Breast epithelium (tissue), 4 donors: Measurements from ENCODE around the gene INO80E. TPM values are rescaled to one million over a fixed set of nuclear protein-coding genes. Genes with fewer than 3 reads are reported as not detected.

ENCODE experiments used
- DNase-seq, 2 donors: peaks; one replicate each; pipeline ENCODE4 v3.0.0-alpha.2; 2019; ENCODE audit warnings: low spot score in 2 of 2
- H3K27ac ChIP-seq, 2 donors: fragments of 200-600 bp; sonication (generic) in 1 of 2; one replicate each; pipeline ENCODE4 v1.5.1; 2016 to 2019; ENCODE audit warnings: mild to moderate bottlenecking in 1 of 2
- H3K27me3 ChIP-seq, 2 donors: fragments of 200-600 bp; sonication (generic) in 1 of 2; one replicate each; pipeline versions ENCODE4 v1.5.1 to v1.6.0; 2017 to 2019; ENCODE audit warnings: control low read depth in 1 of 2, mild to moderate bottlenecking in 1 of 2
- H3K36me3 ChIP-seq: fragments of 200-600 bp; one replicate; pipeline ENCODE4 v1.5.1; 2019
- H3K4me1 ChIP-seq, 2 donors: fragments of 200-600 bp; sonication (generic); one replicate each; pipeline ENCODE4 v1.5.1; 2016 to 2019; ENCODE audit warnings: control low read depth in 1 of 2
- H3K4me3 ChIP-seq, 3 donors: fragments of 200-600 bp; sonication (generic); 1 replicate in 2 of 3; 2 replicates in 1 of 3; pipeline ENCODE4 v1.5.1; 2016 to 2019; ENCODE audit warnings: mild to moderate bottlenecking in 3 of 3, moderate library complexity in 2 of 3
- H3K9me3 ChIP-seq, 2 donors: fragments of 200-600 bp; sonication (generic) in 1 of 2; one replicate each; pipeline ENCODE4 v1.5.1; 2016 to 2019; ENCODE audit warnings: control low read depth in 1 of 2
- CTCF ChIP-seq, 3 donors: fragments of 450-650 bp; IDR thresholded peaks; one replicate each; pipeline ENCODE4 v1.5.1; 2016 to 2017; ENCODE audit warnings: antibody characterized with exemption in 3 of 3, mild to moderate bottlenecking in 3 of 3, moderate library complexity in 3 of 3
- POLR2A ChIP-seq: fragments of 450-650 bp; IDR thresholded peaks from one replicate; pipeline ENCODE4 v1.6.1; 2016; ENCODE audit warnings: antibody characterized with exemption, mild to moderate bottlenecking, moderate library complexity
- POLR2AphosphoS5 ChIP-seq, 3 donors: sonication (generic); formaldehyde crosslinking; IDR thresholded peaks; one replicate each; pipeline ENCODE4 v1.6.1; 2017; ENCODE audit warnings: antibody characterized with exemption in 3 of 3
- intact Hi-C: fragments of 100-400 bp; cut with DNase I; formaldehyde crosslinking; loops from one replicate; pipeline ENCODE4 v1.15.1; 2023; ENCODE audit warnings: low total_unique reads
- total RNA-seq, 3 donors: library from RNA; depleted of rRNA; stranded (reverse); fragments of >200 nt; gene quantifications; one replicate each; pipeline ENCODE4 v1.1.0, GENCODE V29; 2016

The INO80E gene
- total RNA-seq, 3 donors from 2014 or later, result 31.8 to 39.7 (median 38.6) TPM

- no peak overlapping the region for H3K27ac ChIP-seq
- intact Hi-C loops, result no loop called here
- H3K4me3 ChIP-seq, result no peak overlapping the region
- H3K36me3 ChIP-seq, result no peaks in the 10 kb centered on the region
- no peaks in the 10 kb centered on the region for H3K9me3 ChIP-seq
- no peak for DNase-seq
- H3K4me1 ChIP-seq, result no peaks in the 10 kb centered on the region
- no peak for TF ChIP-seq POLR2A
- TF ChIP-seq CTCF (IDR thresholded peaks at IDR 0.05), result no peak
- no peak for TF ChIP-seq POLR2AphosphoS5 (IDR thresholded peaks at IDR 0.05)
- peaks cover 0 to 29% of the 10 kb centered on the region in 2 donors for H3K27me3 ChIP-seq
Observed at GRCh38 chr16:30023586-30023985, 27.5 kb downstream of the INO80E start.

GRCh38 chr16:30024451-30024850 is 28.4 kb downstream of the INO80E start:
- H3K4me1 ChIP-seq, result no peaks in the 10 kb centered on the region
- intact Hi-C loops, result no loop called here
- no peak overlapping the region for H3K27ac ChIP-seq
- no peak for DNase-seq
- H3K4me3 ChIP-seq, result no peak overlapping the region
- no peak for TF ChIP-seq POLR2A
- no peaks in the 10 kb centered on the region for H3K9me3 ChIP-seq
- H3K36me3 ChIP-seq, result no peaks in the 10 kb centered on the region
- H3K27me3 ChIP-seq, result peaks cover 0 to 32% of the 10 kb centered on the region in 2 donors

- TF ChIP-seq POLR2A (no peak), POLR2AphosphoS5 (IDR thresholded peaks at IDR 0.05) (no peak), CTCF (IDR thresholded peaks at IDR 0.05) (no peak)
- intact Hi-C loops, result no loop called here
- Histone ChIP-seq H3K4me3 (no peak overlapping the region), H3K27ac (no peak overlapping the region), H3K27me3 (peaks cover under 1 to 39% of the 10 kb centered on the region in 2 donors), H3K36me3 (no peaks in the 10 kb centered on the region), H3K4me1 (no peaks in the 10 kb centered on the region), H3K9me3 (no peaks in the 10 kb centered on the region)
- no peak for DNase-seq
Observed at GRCh38 chr16:30025156-30025555, 29.1 kb downstream of the INO80E start.

- DNase-seq, result no peak
- intact Hi-C loops, result no loop called here
- H3K27me3 ChIP-seq, result peaks cover 3 to 43% of the 10 kb centered on the region in 2 donors
- no peaks in the 10 kb centered on the region for H3K36me3 ChIP-seq
- no peaks in the 10 kb centered on the region for H3K9me3 ChIP-seq
- no peak overlapping the region for H3K4me3 ChIP-seq
- H3K27ac ChIP-seq, result no peak overlapping the region
- TF ChIP-seq POLR2A (no peak), POLR2AphosphoS5 (IDR thresholded peaks at IDR 0.05) (no peak), CTCF (IDR thresholded peaks at IDR 0.05) (no peak)
- no peaks in the 10 kb centered on the region for H3K4me1 ChIP-seq
Observed at GRCh38 chr16:30025574-30025973, 29.5 kb downstream of the INO80E start.

GRCh38 chr16:30026449-30026848 is 30.4 kb downstream of the INO80E start:
- Histone ChIP-seq H3K4me3 (no peak overlapping the region), H3K27ac (no peak overlapping the region), H3K36me3 (no peaks in the 10 kb centered on the region), H3K9me3 (no peaks in the 10 kb centered on the region), H3K4me1 (no peaks in the 10 kb centered on the region), H3K27me3 (peaks cover 8 to 52% of the 10 kb centered on the region in 2 donors)
- no peak for DNase-seq
- no peak for TF ChIP-seq POLR2A
- no peak for TF ChIP-seq CTCF (IDR thresholded peaks at IDR 0.05)
- intact Hi-C loops, result no loop called here
